ENCODE data around the gene VIPR2. TPM values are rescaled to one million over a fixed set of nuclear protein-coding genes. Genes with fewer than 3 reads are reported as not detected.

Gene VIPR2
- total RNA-seq, 2 donors from 2014 or later = 10.9 to 18.2 TPM

DNA sequence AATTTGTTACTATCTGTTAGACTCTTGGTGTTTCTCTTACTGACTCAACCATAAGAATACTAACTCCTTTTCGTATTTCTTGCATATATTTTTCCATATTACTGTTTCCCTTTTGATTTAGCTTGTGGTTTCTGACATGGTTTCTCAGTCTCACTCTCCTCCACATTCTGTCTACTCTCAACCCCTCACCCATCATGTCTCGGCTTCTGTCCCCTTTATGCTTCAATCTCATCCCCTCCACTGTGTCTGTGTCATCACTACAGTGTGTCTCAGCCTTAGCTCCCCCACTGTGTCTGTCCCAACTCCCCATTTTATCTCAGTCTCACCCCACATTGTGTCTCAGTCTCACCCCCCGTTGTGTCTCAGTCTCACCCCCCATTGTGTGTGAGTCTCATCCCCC, 126.9 kb downstream of the VIPR2 start:
- Histone ChIP-seq H3K4me3 (no peak overlapping the region), H3K36me3 (replicated peaks in 1 of 2; ENCODE audit: insufficient read depth in 1 of 2, low read depth in 2 of 2) (no peaks in the 10 kb centered on the region), H3K9me3 (no peaks in the 10 kb centered on the region), H3K4me1 (peaks cover 12% of the 10 kb centered on the region), H3K27ac (no peak overlapping the region), H3K27me3 (no peaks in the 10 kb centered on the region)
- no peak for ATAC-seq
- intact Hi-C loops (cut with DNase I) = no loop called here
- no peak for TF ChIP-seq POLR2A (IDR thresholded peaks at IDR 0.05)
- TF ChIP-seq, protein P1, sequence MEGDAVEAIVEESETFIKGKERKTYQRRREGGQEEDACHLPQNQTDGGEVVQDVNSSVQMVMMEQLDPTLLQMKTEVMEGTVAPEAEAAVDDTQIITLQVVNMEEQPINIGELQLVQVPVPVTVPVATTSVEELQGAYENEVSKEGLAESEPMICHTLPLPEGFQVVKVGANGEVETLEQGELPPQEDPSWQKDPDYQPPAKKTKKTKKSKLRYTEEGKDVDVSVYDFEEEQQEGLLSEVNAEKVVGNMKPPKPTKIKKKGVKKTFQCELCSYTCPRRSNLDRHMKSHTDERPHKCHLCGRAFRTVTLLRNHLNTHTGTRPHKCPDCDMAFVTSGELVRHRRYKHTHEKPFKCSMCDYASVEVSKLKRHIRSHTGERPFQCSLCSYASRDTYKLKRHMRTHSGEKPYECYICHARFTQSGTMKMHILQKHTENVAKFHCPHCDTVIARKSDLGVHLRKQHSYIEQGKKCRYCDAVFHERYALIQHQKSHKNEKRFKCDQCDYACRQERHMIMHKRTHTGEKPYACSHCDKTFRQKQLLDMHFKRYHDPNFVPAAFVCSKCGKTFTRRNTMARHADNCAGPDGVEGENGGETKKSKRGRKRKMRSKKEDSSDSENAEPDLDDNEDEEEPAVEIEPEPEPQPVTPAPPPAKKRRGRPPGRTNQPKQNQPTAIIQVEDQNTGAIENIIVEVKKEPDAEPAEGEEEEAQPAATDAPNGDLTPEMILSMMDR (IDR thresholded peaks at IDR 0.05) = no peak
- 69 to 85% methylated on average over 3 of the region's 3 CpGs for WGBS, 2 donors
- no peak for DNase-seq

DNA sequence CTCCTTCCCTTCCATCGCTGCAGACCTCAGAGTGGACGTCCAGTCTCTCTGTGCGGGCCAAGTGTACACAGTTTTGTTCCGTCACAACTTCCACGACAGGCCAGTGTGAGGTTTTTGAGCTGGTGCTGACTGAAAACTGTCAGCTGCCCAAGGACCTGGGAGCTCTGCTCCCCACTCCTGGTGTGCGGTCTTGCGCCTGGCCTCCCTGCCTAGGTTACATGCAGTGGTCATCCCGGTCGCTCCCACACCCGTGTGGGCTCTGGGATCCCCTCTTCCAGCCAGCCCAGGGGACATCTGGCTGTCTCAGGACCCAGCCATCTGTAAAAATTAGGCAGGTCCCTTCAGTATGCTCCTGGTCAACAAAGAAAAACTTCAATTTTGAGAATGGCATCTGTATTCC, 127.5 kb downstream of the VIPR2 start:
- no peak overlapping the region for H3K27ac ChIP-seq
- DNase-seq (peak in 1 of 4 donors; percentile 7), ATAC-seq (no peak)
- no peaks in the 10 kb centered on the region for H3K27me3 ChIP-seq
- no peak overlapping the region for H3K4me3 ChIP-seq
- intact Hi-C loops (cut with DNase I) = no loop called here
- TF ChIP-seq, protein P1 (IDR thresholded peaks at IDR 0.05) = no peak
- no peak for TF ChIP-seq POLR2A (IDR thresholded peaks at IDR 0.05)
- no peaks in the 10 kb centered on the region for H3K9me3 ChIP-seq
- 85 to 93% methylated on average over 9 to 10 of the region's 10 CpGs for WGBS, 2 donors
- H3K36me3 ChIP-seq (replicated peaks in 1 of 2; ENCODE audit: insufficient read depth in 1 of 2, low read depth in 2 of 2) = no peaks in the 10 kb centered on the region
- H3K4me1 ChIP-seq = peaks cover 12% of the 10 kb centered on the region

DNA sequence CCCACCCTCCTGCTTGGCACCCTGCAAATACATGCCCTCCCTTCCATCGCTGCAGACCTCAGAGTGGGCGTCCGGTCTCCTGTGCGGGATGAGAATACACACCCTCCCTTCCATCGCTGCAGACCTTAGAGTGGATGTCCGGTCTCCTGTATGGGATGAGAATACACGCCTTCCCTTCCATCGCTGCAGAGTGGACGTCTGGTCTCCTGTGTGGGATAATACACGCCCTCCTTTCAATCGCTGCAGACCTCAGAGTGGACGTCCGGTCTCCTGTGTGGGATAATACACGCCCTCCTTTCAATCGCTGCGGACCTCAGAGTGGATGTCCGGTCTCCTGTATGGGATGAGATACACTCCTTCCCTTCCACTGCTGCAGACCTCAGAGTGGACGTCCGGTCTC, 128.1 kb downstream of the VIPR2 start:
- intact Hi-C loops (cut with DNase I) = no loop called here
- H3K36me3 ChIP-seq (replicated peaks in 1 of 2; ENCODE audit: insufficient read depth in 1 of 2, low read depth in 2 of 2) = no peaks in the 10 kb centered on the region
- H3K4me1 ChIP-seq = peaks cover 13% of the 10 kb centered on the region
- H3K9me3 ChIP-seq = no peaks in the 10 kb centered on the region
- no peak for TF ChIP-seq POLR2A (IDR thresholded peaks at IDR 0.05)
- H3K27ac ChIP-seq = no peak overlapping the region
- ATAC-seq = no peak
- DNase-seq = peak in 1 of 4 donors; percentile 2
- WGBS, 2 donors = 86% methylated on average over 15 to 19 of the region's 19 CpGs
- no peaks in the 10 kb centered on the region for H3K27me3 ChIP-seq
- H3K4me3 ChIP-seq = no peak overlapping the region

DNA sequence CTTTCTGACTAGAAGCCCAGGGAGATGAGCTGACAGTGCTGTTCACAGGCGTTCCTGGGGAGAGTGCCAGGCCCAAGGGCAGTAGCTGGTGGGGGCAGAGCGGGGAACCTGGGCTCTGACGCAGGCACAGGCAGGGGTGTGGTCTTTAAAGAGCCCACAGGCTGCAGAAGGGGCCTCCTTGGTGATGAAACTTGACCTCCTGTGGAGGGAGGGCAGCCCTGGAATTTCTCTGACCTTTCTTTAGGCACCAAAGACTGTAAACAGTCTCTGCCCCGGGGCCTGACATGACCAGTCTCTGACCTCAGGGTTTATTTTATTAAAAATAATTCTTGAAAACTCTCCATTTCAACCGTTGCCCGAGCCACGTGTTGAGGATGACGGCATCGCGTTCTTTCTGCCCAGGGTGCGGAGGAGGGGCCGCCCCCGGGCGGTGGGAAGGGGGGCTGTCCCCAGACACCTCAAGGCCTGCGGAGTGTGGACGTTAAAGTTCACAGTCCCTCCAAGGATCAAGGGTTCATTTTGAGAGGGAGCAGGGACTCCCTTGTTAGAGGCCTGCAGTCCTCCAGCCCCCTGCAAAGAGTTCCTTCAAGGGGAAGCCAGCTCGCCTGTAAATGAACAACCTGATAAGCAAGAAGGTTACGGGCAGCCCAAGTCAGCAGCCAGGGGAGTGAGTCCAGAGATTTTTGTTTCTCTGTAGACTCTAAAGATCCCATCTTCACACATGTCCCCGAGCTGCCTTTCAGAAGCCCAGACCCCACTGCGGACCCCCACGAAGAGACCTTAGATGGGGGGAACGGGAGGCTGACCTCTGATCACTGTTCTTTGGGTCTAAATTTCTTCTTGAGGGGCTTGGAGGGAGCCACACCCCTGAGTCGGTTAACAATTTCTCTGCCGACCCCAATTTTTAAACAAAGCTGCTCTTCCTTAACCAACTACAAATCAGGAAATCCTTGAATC, 128.9 kb downstream of the VIPR2 start:
- WGBS, 2 donors = 66 to 76% methylated on average over 23 to 24 of the region's 24 CpGs
- peak; percentile 30 for ATAC-seq
- H3K9me3 ChIP-seq = no peaks in the 10 kb centered on the region
- intact Hi-C loops (cut with DNase I) = no loop called here
- H3K4me1 ChIP-seq = peaks cover 13% of the 10 kb centered on the region
- H3K27me3 ChIP-seq = no peaks in the 10 kb centered on the region
- peak in 1 of 4 donors; percentile 24 for DNase-seq
- no peak overlapping the region for H3K27ac ChIP-seq
- no peak for TF ChIP-seq POLR2A (IDR thresholded peaks at IDR 0.05)
- TF ChIP-seq, protein P1 (IDR thresholded peaks at IDR 0.05) = no peak
- H3K4me3 ChIP-seq = no peak overlapping the region
- H3K36me3 ChIP-seq (replicated peaks in 1 of 2; ENCODE audit: insufficient read depth in 1 of 2, low read depth in 2 of 2) = no peaks in the 10 kb centered on the region

DNA sequence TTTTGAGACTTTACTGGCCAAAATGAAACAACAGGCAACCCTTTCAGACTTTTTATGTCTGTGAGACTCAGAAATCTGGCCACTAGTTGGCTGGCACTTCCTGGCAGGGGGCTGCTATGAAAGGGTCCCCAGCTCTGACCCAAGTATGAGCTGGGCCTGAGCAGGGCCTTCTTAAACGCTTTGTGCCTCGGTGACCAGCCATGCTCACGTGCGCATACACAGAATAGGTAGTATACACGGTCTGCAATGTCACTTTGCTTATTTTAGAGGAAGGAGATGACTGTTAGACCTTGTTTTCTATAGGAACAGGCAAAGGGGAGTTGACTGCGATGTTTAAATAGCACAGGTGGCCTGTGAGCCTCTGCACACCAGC, 129.6 kb downstream of the VIPR2 start:
- intact Hi-C loops (cut with DNase I) = no loop called here
- ATAC-seq = no peak
- WGBS, 2 donors = 90 to 91% methylated on average over 6 of the region's 6 CpGs

More for the DNA sequence above, 129.6 kb downstream of the VIPR2 start:
- Histone ChIP-seq H3K27ac (no peak overlapping the region), H3K9me3 (no peaks in the 10 kb centered on the region), H3K27me3 (no peaks in the 10 kb centered on the region), H3K4me1 (peaks cover 13% of the 10 kb centered on the region), H3K4me3 (no peak overlapping the region), H3K36me3 (replicated peaks in 1 of 2; ENCODE audit: insufficient read depth in 1 of 2, low read depth in 2 of 2) (no peaks in the 10 kb centered on the region)
- no peak for DNase-seq
- TF ChIP-seq, protein P1 (IDR thresholded peaks at IDR 0.05) = no peak
- TF ChIP-seq POLR2A (IDR thresholded peaks at IDR 0.05) = no peak
